Tongue (tissue), 2 donors: ENCODE data around the gene LIMS1. TPM values are rescaled to one million over a fixed set of nuclear protein-coding genes. Genes with fewer than 3 reads are reported as not detected.
A peak's percentile ranks its signal among the peaks of the same experiment; 100 is the strongest.
"Not testable (repeated sequence)": the region's sequence is repeated elsewhere in the genome, so short reads cannot be mapped to it uniquely, and the experiment has no call there.

Experiments
- DNase-seq: peaks from one replicate; pipeline ENCODE4 v3.0.0-alpha.2; 2015
- total RNA-seq: library from RNA; depleted of rRNA; stranded (reverse); fragments of >200 nt; gene quantifications from one replicate; pipeline ENCODE4 v1.2.3, GENCODE V29; 2014

The LIMS1 gene, protein sequence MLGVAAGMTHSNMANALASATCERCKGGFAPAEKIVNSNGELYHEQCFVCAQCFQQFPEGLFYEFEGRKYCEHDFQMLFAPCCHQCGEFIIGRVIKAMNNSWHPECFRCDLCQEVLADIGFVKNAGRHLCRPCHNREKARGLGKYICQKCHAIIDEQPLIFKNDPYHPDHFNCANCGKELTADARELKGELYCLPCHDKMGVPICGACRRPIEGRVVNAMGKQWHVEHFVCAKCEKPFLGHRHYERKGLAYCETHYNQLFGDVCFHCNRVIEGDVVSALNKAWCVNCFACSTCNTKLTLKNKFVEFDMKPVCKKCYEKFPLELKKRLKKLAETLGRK
- 79.4 TPM for total RNA-seq

DNA sequence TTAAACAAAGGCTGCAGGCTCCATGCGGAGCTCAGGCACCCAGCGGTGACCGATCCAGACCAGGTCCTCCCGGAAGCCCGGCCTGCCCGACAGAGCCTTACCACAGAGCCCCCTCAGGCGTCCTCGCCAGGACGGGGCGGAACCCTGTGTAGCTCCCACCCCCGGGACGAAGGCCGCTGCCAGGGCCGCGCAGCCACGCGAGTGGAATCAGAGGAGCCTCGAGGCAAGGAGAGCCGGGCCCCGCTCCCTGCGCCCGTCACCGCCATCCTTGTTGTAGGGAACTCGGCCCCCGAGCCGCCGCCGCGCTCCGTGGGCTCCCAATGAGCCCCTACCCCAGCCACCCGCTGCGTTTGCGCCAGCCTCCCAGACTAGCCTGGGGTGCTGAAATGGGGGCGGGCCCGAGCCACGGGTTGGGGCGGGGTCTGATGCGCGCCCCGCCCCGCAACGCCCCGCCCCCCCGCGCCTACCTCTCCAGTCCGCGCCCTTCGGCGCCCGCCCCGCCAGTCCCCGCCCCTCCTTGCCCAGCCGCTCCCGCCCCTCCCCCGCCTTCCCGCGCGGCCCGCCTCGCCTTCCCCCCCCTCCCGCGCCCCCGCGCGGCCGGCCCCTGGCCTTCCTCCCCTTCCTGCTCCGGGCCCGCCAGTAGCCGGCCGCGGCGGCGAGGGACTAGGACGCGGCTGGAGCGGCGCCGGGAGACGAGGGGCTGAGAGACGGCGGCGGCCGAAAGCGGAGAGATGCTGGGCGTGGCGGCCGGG lies at the start of gene LIMS1:
Gene LIMS1, plus strand, starts transcription at position 639 of the 752 bp plus-strand sequence. Its CDS starts 93 bp downstream, at position 732.
- peak; percentile 95 for DNase-seq

DNA sequence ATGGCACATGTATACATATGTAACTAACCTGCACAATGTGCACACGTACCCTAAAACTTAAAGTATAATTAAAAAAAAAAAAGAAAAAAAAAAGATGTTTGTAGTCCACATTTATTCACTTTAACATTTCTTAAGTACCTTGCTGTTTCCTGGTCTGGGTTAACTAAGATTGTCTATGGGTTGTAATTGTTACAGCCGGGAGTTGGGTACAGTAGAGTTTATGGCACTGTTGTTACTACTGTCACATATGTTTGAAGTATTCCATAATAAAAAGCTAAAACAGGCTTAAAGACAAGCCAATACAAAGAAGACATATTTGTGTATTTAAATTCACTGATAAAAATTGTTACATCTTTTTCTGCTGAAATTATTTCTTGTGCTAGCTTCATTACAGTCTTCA lies 49.0 kb upstream of the LIMS1 start:
- no peak for DNase-seq

DNA sequence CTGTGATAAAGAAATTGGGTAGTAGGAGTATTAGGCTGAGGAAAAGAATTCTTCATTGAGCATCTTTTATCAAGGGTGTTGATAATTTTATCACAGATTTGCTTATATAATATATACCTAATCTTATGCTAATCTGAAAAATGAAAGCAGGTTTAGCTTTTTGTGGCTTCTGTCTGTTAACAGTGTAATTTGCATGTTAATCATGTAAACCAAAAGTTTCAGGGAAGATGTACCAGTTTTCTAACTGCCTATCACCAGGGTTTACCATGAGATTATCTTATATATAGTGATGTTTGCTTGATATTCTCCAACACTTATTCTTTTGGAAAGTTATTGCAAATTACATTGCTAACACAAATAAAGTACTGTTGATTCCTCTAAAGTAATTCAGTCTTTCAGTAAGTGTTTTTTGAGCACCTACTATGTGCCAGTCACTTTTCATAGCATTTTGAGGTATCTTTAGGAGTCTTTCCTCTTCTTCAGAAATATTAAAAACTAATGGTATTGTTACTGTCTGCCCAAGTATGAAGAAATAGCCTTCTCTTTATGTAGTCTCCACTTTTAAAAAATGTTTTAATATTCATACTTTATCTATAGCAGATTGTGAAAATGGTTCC lies 43.7 kb upstream of the LIMS1 start:
- no peak for DNase-seq

DNA sequence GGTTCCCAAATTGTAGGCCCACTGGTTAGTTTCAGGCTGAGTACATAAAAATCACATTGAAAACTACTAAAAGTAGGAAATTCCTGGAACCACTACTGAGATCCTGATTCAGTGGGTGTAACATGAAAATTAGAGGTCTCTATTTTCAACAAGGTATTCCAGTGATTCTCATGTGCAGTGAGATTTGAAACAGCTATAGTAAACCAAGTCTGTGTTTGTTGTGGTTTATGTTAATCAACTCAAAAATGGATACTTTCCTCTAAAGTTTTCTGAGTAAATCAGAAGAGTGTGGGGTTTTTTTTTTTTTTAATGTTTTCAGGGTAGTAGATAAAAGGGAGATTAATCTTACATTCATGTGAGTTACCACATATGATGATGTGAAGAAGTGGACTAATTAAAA lies 42.4 kb upstream of the LIMS1 start:
- DNase-seq: no peak

DNA sequence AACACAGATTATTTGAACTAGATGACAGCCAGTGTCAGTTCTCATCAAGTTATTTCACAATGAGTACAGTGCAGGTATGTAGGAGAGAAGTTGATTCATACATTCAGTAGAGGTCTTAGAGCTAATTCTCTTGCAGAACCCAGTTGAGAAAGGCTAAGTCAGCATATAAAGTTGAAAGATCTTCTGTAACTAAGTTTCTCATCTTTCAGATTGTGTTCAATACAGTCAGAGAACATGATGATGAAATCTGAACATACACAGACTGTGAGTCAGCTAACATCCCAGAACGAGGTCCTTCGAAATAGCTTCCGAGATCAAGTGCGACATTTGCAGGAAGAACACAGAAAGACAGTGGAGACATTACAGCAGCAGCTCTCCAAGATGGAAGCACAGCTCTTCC lies 41.9 kb upstream of the LIMS1 start:
- no peak for DNase-seq

DNA sequence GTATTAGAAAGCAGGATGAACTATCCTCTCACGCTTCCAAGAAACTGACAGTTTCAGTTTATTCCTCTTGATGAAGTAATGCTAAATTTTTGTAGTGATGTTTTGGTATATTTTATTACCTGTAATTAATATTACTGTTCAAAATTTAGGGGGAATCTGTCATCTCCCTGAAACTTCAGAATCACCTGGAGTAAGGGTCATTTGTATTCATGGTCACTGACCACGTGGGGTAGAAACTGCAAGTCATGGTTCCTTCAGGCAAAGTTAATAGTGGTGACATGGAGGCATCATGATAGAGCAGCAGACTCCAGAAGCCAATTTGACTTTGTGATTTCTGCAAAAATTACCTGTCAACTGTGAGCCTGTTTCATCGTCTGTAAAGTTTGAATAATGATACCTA lies 38.1 kb upstream of the LIMS1 start:
- DNase-seq: not testable (repeated sequence)

DNA sequence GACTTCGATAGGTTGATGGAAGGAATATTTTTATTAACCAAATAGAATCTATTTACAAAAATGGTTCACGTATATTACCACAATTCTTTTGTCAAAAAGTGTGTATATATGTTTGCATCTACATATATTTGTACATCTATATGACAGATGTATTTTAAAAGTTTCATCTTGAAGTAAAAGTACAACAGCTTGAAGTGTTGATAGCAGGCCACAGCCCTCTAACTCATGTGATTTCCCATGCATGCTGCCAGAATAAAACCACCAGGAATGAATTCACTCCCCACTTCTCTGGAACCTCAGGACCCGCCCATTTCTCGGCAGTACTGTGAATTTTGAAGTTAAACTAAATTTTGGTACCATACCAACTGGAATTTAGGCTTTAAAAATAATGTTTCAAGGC lies 26.6 kb upstream of the LIMS1 start:
- DNase-seq: not testable (repeated sequence)

DNA sequence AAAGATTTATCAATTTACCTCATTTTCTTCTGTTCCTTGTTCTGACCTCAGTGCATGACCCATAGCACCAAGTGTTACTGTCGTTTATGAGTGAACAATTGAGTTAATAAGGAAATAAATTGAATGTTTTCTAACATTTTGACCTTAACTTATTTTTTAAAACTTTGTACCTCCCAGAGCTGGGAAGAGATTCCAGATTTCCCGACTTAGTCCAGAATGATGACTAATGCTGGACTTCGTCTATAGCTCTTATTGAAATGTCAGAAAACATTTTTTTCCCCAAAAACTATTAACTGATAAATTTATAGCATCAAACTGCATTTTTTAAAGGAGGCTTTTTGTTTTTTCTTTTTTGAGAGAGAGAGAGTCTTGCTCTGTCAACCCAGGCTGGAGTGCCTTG lies 21.8 kb upstream of the LIMS1 start:
- DNase-seq: not testable (repeated sequence)

DNA sequence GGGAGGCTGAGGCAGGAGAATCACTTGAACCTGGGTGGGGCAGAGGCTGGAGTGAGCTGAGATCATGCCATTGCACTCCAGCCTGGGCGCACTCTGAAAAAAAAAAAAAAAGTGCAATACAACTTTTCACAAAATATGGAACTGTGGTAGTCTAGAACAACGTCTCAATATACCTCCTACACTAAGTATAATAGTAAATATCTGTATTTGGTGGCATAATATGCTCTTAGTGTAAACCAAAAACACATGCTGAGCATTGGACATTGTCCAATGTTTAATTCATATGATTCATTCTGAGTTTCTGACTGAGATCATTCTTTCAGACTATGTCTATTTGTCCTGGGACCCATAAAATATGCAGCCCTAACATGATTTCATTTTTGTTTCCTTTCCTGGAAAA lies 19.8 kb upstream of the LIMS1 start:
- DNase-seq: not testable (repeated sequence)

DNA sequence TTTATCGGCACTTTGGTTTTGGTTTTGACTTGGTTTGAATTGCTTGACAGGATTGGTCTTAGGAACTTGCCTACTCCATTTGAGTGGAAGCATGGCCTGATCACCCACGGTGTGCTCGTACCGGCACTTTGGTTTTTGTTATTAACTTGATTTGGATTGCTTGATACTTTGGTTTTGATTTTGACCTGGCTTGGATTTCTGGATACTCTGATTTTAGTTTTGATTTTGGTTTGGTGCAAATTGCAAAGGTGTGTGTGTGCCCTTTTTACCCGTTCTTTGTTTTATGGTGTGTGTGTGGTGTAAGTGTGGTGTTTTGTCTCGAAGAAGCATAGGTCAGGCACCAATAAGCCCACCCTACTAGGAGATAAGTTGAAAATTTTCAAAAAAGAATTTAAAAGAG lies 9.6 kb upstream of the LIMS1 start:
- not testable (repeated sequence) for DNase-seq

DNA sequence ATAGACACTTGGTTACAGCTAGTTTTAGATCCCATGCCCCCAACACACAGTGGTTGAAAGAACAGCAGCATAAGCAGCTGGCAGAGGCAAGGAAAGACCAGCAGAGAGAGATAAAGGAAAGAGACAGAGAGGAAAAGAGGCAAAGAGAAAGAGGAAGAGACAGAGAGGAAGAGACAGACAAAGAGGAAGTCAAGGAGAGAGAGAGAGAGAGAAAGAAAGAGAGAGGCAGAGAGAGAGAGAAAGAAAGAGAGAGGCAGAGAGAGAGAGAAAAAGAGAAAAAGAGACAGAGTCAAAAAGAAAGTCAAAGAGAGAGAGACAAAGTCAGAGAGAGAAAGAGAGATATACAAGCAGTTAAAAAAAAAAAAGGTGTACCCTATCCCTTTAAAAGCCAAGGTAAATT lies 9.0 kb upstream of the LIMS1 start:
- not testable (repeated sequence) for DNase-seq

DNA sequence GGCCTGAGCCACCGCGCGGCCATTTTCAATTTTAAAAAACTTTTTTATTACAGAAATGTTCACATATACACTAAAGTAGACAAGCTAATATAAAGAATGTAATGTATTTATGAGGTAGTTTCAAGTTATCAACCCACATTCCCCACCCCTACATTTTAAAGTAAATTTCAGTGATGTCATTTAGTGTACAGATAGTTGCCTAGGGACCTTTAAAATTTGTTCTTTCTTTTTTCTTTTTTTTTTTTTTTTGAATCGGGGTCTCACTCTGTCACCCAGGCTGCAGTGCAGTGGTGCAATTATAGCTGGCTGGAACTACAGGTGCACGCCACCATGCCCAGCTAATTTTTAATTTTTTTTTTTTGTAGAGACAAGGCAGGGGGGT lies 2.6 kb upstream of the LIMS1 start:
- DNase-seq: no peak

DNA sequence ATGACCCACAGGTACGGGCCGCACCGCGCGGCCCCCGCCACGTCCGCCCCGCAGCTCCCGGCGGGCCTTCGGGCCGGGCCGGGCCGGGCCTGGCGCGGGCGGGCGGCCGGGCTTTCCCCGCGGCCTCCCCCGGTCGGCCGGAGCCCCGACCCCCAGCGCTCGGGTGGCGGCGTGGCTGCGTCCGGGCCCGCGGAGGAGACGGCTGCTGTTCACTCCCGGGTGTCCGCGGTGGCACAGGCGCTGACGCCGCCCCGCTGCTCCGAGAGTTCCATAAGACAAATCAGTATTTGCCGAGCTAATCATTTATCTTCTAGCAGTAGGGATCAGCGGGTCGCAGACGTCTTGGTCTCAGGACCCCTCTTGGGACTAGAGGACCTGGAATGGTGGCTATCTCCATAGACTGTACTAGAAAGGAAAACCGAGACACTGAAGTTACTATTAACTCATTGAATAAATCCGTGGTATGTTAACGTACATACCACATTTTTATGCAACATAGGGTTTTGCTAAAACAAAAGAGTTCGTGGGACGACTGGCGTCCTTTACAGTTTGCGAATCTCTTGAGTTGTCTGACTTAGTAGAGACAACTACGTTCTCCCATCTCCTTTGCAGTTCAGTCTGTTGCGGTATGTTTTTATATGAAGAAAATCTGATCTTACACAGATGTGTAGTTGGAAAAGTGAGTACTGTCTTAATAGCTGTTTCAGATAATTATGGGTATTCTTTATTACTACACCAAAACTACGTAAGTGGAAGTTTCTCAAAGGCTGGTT lies 500 bp downstream of the LIMS1 start:
- DNase-seq: peak; percentile 67

DNA sequence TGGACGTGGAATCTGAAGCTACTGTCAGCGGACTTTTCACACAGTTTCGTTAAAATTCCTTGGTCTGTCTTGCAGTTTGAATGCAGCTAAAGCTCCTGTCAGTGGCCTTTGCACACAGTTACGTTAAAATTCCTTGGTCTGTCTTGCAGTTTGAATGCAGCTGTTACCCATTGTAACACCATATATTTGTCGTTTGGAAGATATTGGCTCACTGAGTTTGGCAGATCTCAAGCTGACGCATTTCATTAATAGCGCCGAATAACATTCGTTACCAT lies 1.0 kb downstream of the LIMS1 start:
- DNase-seq: peak; percentile 59

DNA sequence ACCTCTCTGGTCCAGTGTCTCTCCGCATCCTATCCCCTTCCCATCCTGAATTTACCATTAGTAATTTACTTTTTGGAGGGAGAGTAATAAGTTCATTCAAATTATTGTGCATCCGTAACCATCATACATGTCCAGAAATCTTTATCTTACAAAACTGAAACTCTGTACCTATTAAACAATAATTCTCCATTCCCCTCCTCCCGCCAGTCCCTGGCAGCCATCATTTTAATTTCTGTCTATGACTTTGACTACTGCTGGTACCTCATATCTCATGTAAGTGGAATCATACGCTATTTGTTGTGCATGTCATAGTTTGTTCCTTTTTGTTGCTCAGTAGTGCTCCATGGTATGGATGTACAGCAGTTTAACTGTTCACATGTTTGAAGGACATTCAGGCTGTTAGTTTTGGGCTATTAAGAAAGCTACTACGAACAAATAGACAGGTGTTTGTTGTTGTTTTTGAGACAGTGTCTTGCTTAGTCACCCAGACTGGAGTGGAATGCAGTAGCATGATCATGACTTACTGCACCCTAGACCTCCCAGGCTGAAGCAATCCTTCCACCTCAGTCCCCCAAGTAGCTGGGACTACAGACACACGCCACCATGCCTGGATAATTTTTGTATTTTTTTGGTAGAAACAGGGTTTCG lies 2.0 kb downstream of the LIMS1 start:
- no peak for DNase-seq

DNA sequence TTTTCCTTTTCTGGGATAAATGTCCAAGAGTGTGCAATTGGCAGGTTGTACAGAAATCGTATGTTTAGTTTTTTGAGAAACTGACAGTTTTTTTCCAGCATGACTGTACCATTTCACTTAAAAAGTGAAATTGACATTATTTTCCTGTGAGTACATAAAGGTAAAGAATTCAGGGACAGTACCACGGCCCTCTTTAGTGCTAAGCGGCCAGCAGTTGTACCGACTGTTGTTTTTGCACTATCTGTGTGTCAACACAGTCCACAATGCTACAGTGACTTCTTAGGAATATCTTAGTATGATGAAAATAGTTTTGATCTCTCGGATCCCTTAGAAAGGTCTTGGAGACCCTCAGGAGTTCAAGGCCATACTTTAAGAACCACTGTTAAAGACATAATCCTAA lies 2.6 kb downstream of the LIMS1 start:
- no peak for DNase-seq

DNA sequence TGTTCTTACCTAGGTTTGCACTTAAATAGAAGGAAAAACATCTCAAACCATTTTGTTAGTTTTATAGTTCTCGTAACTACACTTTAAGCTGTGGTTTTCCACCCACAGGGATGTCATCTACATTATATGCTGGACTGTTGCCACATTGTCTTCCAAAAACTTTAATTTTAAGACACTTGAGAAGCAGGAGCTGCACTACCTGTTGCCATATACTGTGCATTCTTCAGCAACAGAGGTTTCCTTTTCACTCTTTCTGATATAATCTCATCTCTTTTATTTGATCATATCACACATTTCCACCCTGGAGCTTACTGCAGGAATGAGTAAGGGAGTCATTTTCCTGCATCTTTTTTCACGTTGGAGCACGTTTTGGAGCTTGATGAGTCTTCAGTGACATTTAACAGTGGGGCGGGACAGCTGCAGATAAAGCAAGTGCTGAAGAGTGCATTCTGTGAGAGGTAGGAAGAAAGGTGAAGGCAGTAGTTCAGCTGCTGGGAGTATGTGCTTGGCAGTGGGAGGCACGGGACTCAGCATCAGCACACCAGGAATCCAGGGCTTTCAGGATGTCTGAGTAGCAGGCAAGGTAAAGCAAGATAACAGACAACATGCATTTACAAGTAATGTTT lies 3.8 kb downstream of the LIMS1 start:
- DNase-seq: no peak

DNA sequence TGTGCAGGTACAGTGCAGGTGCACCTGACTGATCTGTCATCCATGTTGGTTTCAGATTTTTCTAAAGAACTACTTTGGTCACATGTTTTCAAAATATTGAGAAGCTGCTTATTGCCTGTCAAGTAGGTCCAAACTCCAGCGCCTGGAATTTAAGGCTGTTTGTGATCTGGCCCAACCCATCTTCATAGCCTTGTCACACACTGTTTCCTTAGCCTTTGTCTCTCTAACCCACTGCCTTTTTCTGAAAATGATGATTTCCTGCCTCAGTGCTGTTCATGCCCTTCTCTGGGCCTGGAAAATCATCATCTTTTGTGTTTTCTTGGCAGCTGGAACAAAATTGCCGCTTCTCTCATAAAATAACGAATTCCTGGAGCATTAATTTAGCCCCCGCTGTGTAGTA lies 7.2 kb downstream of the LIMS1 start:
- DNase-seq: no peak

DNA sequence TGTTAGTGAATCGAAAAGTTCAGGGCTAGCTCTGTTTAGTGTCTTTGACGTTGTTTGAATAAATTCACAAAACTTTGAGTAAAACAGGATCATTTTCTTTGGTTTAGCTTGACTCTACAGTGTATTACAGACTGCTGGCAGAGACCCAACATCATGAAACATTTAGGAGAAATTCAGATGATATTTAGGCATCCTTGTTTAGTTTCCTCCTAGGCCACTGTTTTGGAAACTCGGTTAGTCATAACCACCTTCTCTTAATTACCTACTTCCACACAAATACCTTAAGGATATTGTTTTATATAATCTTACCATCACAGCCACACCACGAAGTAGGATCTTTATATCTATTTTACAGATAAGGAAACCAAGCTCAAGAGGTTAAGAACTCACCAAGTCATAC lies 7.8 kb downstream of the LIMS1 start:
- peak; percentile 83 for DNase-seq

DNA sequence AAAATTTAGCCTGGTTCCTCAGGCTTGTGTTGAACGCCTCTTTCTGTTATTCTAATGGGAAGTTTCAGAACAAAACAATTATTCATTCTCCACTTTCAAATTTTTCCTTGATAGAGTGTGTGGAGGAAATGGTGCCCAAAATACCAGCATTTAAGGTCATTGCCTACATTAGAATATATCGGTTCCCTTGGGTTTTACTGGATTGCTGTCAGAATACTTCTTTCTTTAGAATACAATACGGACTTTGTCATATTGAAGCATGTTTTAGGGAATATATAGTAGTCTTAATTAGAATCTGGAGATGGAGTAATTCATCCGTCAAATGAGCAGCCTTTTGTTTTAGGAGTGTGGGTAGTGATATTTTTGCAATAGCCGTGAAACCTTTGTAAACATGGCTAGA lies 13.3 kb downstream of the LIMS1 start:
- no peak for DNase-seq

DNA sequence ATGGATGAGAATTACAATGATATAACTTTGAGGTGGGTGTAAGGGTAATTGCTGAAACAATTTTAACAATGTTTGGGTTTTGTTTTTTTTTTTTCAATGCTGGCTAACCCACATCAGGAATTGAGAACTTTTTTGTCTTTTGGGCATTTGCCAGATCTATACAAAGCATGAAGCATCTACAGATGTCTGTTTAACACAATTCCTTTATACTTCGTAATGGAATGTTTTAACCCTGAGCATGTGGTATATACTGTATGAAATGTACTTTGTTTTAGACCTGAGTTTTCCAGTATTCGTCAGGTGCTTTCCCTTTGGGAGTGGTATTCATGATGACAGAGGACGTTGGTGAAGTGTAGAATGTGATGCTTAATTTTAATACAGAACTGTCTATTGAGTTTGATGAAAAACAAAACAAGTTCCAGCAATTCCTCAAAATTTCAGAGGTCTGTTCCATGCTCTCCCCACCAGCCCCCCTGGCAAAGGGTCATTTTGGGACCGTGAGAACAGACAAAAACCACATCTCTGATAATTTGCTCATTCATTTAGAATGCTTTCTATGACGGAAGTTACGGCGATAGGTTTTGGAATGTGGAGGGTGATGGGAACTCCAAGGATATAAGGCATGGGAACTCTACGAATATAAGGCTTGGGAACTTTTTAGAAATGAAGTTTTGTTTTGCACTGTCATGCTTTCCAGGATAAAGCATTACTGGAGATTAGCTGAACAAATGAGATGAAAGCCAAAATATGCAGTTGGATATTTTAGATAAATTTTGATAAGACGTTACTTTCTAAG lies 14.1 kb downstream of the LIMS1 start:
- peak; percentile 31 for DNase-seq
